GM12891 (cell line): ENCODE results near the gene NUP50.
"Not testable (repeated sequence)": the region's sequence is repeated elsewhere in the genome, so short reads cannot be mapped to it uniquely, and the experiment has no call there.

Experiments
- DNase-seq: peaks from one replicate; pipeline ENCODE4 v3.0.0; 2011; ENCODE audit warnings: low spot score; ENCODE audit not compliant: insufficient read length
- FAIRE-seq: peaks from 2 replicates; lab custom pipeline; 2011; peaks lifted over from hg19 to GRCh38; lab: Jason Lieb, UNC
- PAX5 ChIP-seq: IDR thresholded peaks from 2 replicates; pipeline ENCODE4 v1.6.1; 2011; ENCODE audit warnings: low read length, moderate library complexity, mild to moderate bottlenecking; ENCODE audit not compliant: insufficient read depth, severe bottlenecking
- POLR2A ChIP-seq: IDR thresholded peaks from 2 replicates; pipeline ENCODE4 v1.6.1; 2011; ENCODE audit warnings: low read depth, low read length, control low read depth
- POLR2AphosphoS5 ChIP-seq: IDR thresholded peaks from 2 replicates; pipeline ENCODE4 v1.6.1; 2011; ENCODE audit warnings: low read depth, low read length, control low read depth
- POU2F2 ChIP-seq: IDR thresholded peaks from 2 replicates; pipeline ENCODE4 v1.6.1; 2011; ENCODE audit warnings: low read depth, mild to moderate bottlenecking, control low read depth, low read length, moderate library complexity
- SPI1 ChIP-seq: IDR thresholded peaks from 2 replicates; pipeline ENCODE4 v1.6.1; 2011; ENCODE audit warnings: low read depth, low read length, control low read depth
- TAF1 ChIP-seq: IDR thresholded peaks from 2 replicates; pipeline ENCODE4 v1.6.1; 2011; ENCODE audit warnings: low read depth, low read length, control low read depth

The NUP50 gene

DNA sequence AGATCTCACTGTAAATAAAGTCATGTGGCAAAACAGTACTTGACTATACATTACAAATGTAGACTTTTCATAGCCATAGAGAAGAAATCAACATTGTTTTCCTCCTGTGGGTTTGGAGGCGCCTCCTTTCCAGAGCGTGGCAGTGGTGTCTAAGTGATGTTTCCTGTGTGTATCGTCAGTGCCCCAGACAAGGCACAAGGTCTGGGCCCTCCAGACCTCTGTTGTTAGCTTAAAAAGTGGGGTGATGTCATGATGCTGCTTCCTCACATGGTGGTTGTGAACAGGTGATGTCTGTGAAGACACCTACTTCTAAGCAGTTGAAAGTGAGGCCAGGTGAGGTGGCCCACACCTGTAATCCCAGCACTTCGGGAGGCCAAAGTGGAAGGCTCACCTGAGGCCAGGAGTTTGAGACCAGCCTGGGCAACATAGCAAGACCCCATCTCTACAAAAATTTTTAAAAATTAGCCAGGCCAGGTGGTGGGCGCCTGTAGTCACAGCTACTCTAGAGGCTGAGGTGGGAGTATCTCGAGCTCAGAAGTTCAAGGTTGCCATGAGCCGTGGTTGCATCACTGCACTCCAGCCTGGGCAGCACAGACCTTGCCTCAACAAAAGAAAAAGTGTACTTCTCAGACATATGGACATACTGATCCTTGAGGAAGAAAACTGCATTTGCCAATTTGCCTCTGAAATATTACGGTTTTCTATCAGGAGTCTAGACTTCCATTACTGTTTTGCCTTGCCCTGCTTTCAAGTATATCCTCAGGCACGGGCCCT lies 15.7 kb downstream of the NUP50 start:
- DNase-seq (no peak), FAIRE-seq (no peak)
- TF ChIP-seq TAF1 = no peak
- no peak for TF ChIP-seq POU2F2
- no peak for TF ChIP-seq SPI1
- TF ChIP-seq POLR2AphosphoS5 = no peak; the same call in 1 of the 2 replicates
- TF ChIP-seq PAX5 = no peak
- TF ChIP-seq POLR2A = no peak

DNA sequence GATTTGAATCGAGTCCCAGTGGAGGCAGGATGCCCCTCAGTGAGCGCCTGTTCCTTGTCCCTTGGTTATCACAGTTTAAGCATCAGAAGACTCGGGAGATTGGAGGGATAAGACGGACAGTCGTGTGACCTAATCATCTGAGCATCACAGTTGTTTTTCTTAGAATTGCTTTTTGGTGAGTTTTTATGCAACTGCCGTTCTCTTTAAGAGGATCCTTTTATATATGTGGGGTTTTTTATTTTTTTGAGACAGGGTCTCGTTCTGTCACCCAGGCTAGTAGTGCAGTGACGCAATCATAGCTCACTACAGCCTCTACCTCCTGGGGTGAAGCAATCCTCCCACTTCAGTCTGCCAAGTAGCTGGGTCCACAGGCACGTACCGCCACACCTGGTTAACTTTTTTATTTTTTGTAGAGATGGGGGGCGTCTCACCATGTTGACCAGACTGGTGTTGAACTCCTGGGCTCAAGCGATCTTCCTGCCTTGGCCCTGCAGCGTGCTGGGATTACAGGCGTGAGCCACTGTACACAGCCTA lies 16.5 kb downstream of the NUP50 start:
- DNase-seq (no peak), FAIRE-seq (peak; percentile 13)
- no peak for TF ChIP-seq PAX5
- TF ChIP-seq POLR2AphosphoS5 = no peak
- TF ChIP-seq TAF1 = no peak
- TF ChIP-seq POLR2A = no peak
- TF ChIP-seq POU2F2 = no peak
- no peak for TF ChIP-seq SPI1

DNA sequence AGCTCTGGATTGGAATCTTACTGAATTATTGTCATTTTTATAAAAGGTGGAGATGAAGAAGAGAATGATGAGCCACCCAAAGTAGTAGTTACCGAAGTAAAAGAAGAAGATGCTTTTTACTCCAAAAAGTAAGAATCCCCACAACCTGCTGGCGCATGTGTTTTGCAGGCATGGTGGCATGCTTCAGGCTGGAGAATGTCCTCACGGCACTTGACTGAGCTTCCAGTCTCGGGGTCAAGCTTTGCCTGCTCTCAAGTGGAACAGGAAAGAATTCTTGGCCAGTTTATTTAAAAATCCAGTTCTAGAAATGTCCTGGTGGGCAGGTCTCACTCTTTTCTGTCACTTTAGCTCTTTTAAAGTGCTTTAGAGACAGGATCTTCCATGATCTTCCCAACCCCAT lies 17.5 kb downstream of the NUP50 start:
- FAIRE-seq (no peak), DNase-seq (no peak)
- TF ChIP-seq SPI1 = no peak
- TF ChIP-seq POLR2AphosphoS5 = no peak
- TF ChIP-seq POLR2A = no peak
- TF ChIP-seq POU2F2 = no peak
- TF ChIP-seq TAF1 = no peak
- no peak for TF ChIP-seq PAX5

DNA sequence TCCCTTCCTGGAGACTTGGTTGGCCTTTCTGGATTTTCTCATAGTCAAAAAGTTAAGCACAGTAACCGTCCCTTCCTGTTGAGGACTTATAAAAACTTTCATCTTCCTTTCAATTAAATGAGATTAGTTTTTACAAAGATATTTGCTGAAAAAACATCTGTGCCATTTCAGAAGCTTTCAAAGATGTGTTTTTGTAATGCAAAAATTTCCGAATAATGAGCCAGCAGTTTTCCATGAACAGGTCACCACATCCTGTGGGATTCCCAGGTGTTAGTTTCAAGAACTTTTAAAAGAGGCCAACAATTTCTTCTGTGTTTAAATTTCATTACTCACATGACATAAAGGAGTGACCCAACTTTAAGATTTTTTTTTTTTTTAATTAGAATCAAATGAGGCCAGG lies 18.0 kb downstream of the NUP50 start:
- FAIRE-seq (no peak), DNase-seq (no peak)
- TF ChIP-seq PAX5 (no peak), TAF1 (no peak), POLR2AphosphoS5 (no peak), POU2F2 (no peak), SPI1 (no peak)

DNA sequence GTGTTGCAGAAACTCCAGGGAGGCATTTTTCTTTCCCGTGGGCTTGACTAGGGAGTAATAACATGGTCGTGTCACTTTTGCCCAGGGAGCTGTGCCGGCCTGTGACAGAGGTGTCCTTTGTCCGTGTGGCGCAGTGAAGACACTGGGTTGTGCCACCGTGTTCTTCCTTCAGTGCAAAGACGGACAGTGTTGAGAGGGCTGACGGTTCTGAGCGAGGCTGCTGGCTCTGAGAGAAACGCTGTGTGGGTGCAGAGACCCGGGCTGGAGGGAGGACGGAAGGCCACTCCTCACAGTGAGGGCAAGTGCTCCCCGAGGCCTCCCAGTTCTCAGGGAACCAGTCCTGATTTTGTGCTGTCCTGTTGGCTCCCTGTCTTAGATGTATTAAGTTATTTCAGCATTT lies 20.2 kb downstream of the NUP50 start:
- TF ChIP-seq SPI1 (no peak), PAX5 (no peak), POU2F2 (no peak), POLR2A (no peak), POLR2AphosphoS5 (no peak)
- DNase-seq (no peak), FAIRE-seq (peak; percentile 5)

DNA sequence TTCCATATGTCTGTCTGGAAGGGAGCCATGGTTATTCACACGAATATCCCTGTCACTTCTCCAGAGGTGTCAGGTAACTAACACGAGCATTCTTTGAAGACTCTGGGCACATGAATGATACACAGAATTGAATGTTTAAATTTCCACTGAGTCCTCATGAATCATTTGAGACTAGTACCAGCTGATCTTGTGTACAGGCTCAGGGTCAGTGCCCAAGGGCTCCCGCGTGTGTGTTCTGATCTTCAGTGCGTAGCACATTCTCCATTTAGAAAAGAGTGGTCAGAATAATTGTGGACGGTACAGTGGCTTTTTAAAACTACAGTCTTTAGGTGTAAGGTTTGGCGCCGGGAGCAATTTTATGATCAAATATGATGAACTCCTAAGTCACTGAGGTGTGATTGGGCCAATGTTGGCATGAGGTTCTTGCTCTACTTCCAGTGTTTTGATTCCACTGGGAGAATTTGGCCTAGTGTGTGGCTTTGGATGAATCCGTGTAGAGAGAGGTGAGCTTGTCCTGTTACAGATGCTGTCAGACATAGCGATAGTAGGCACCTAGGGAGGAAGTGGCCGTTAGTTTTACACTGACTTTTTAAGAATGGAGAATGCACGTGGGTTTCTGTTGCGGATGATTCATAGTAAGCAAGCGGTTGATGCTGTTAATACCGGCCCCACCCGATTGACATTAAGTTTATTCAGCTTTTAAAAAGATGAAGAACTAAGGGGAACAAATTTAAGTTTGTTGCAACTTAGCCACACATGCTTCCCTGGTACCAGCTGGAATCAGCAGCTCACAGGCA lies 22.2 kb downstream of the NUP50 start:
- DNase-seq (no peak), FAIRE-seq (peak; percentile 16)
- TF ChIP-seq POLR2A (no peak), SPI1 (no peak), POLR2AphosphoS5 (no peak), PAX5 (no peak), TAF1 (no peak), POU2F2 (no peak)

DNA sequence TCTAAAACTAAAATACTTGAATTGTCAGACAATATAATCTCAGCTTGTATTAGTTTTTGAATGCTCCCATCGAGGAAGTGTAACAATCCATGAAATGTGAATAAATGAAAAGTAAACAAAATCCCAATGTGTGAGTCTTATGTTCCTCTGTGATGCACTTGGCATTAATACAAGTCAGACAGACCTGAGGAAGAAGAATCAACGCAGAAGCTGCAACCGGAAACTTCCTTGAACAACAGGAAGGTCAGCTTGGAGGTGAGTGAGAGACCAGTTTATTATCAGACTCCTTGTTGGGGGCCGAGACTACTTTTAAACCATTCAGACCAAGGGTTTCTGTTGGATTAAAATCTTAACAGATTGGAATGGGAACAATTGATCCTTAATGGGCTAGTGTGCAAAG lies 24.2 kb downstream of the NUP50 start:
- no peak for FAIRE-seq
- TF ChIP-seq PAX5 = no peak
- TF ChIP-seq SPI1 = no peak
- TF ChIP-seq POLR2A = no peak
- no peak for TF ChIP-seq POU2F2
- no peak for TF ChIP-seq TAF1
- no peak for TF ChIP-seq POLR2AphosphoS5

DNA sequence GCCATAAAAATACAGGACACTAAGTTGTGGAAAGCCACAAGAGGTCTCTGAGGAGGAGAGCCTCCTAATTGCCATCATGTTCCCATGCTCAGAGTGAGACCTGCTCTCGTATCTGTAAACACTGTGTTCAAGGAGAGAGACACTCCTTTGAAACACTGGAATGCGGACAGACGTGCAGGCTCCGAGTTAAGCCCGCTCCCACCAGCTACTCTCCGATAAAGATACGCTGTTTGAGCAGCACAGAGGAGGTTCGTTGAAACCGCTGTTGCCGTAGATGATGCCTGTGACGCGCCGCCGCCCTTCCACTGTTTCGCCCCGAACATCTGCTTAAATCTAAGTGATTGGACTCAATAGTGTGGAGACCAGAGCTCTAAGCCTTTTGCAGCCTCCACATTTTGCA lies 25.1 kb downstream of the NUP50 start:
- FAIRE-seq (no peak), DNase-seq (no peak)
- no peak for TF ChIP-seq POU2F2
- TF ChIP-seq POLR2A = no peak
- TF ChIP-seq SPI1 = no peak
- no peak; the same call in 1 of the 2 replicates for TF ChIP-seq POLR2AphosphoS5
- TF ChIP-seq TAF1 = no peak
- TF ChIP-seq PAX5 = no peak

More for the DNA sequence above, 24.2 kb downstream of the NUP50 start:
- DNase-seq = no peak

DNA sequence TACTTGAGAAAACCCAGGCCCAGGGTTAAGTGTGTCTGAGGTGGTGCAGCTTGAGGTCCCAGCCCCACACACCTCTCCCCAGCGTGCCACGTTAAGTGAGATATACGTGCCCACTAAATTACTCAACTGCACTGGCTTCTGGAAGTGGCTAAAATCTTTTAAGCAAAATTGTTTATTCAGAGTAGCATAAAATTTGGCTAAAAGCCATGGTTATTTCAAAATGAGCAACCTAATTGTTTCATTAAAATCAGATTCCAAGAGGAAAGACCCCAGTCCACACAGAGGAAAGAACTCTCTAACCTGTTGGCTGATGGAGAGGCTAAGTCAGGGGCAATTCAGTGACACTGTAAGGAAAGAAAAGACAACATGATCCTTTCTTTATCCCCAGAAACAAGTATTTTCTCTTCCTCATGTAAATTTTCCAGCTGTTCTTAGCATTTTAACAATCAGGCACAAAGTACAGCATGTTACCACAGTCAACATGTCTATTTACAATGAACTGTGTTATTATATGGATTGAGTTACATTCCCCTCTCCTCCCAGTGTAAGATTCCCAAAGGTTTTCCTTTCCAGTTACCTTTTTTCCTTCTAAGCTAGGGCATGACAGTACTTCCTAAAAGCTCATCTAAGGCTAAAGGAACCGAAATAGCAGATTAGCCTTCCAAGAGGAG lies 26.6 kb downstream of the NUP50 start:
- DNase-seq (no peak), FAIRE-seq (no peak)
- TF ChIP-seq SPI1 = no peak
- TF ChIP-seq POLR2AphosphoS5 = no peak
- no peak for TF ChIP-seq TAF1
- TF ChIP-seq POLR2A = no peak

DNA sequence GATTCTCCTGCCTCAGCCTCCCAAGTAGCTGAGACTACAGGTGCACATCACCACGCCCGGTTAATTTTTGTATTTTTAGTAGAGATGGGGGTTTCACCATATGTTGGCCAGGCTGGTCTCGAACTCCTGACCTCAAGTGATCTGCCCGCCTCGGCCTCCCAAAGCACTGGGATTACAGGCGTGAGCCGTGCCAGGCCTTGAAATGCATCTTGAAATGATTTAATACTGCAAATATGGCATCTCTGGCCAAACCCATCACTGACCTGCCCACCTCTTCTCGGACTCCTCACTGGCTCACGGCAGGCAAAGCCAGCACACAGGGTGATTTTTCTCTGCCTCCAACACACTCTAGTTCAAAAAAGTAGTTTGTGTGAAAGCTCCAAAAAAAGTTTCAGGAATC lies 28.0 kb downstream of the NUP50 start:
- FAIRE-seq = not testable (repeated sequence)

More for the DNA sequence above, 28.0 kb downstream of the NUP50 start:
- not testable (repeated sequence) for DNase-seq
